GM12878 (cell line): Measurements from ENCODE around the gene ETDC. TPM values are rescaled to one million over a fixed set of nuclear protein-coding genes. Genes with fewer than 3 reads are reported as not detected.

Source experiments
- BCLAF1 ChIP-seq: fragments of 450-650 bp; IDR thresholded peaks from 2 replicates; pipeline ENCODE4 v1.6.1; 2017; ENCODE audit warnings: antibody characterized with exemption, mild to moderate bottlenecking, moderate library complexity
- CEBPB ChIP-seq, 2 experiments: fragments of 150-350 bp in 1 of 2; IDR thresholded peaks; 2 replicates each; pipeline ENCODE4 v1.6.1; 2012 to 2014; ENCODE audit warnings: low read depth in 2 of 2, low read length in 2 of 2, borderline replicate concordance in 1 of 2, inconsistent platforms in 1 of 2
- EGR1 ChIP-seq, 2 experiments: IDR thresholded peaks; 1 replicate in 1 of 2; 2 replicates in 1 of 2; pipeline ENCODE4 v1.6.1; 2011 to 2012; ENCODE audit warnings: low read depth in 2 of 2, low read length in 2 of 2, borderline replicate concordance in 1 of 2, mild to moderate bottlenecking in 1 of 2, moderate library complexity in 1 of 2
- HDAC2 ChIP-seq: fragments of 200-600 bp; sonication (generic); IDR thresholded peaks from 2 replicates; pipeline ENCODE4 v1.6.1; 2017
- HDGF ChIP-seq: fragments of 450-650 bp; IDR thresholded peaks from 2 replicates; pipeline ENCODE4 v1.6.1; 2016; ENCODE audit warnings: antibody characterized with exemption
- HSF1 ChIP-seq: fragments of 150-350 bp; IDR thresholded peaks from 2 replicates; pipeline ENCODE4 v1.6.1; 2014; ENCODE audit warnings: mild to moderate bottlenecking, low read depth, low read length
- IRF3 ChIP-seq: fragments of 450-650 bp; IDR thresholded peaks from 2 replicates; pipeline ENCODE4 v1.6.1; 2014; ENCODE audit warnings: mild to moderate bottlenecking
- IRF5 ChIP-seq: fragments of 450-650 bp; IDR thresholded peaks from 2 replicates; pipeline ENCODE4 v1.6.1; 2017; ENCODE audit warnings: borderline replicate concordance
- NFXL1 ChIP-seq: fragments of 450-650 bp; IDR thresholded peaks from 2 replicates; pipeline ENCODE4 v1.6.1; 2017; ENCODE audit warnings: antibody characterized with exemption, mild to moderate bottlenecking, borderline replicate concordance
- NR2C1 ChIP-seq: fragments of 450-650 bp; IDR thresholded peaks from 2 replicates; pipeline ENCODE4 v1.6.1; 2017; ENCODE audit warnings: antibody characterized with exemption, mild to moderate bottlenecking, moderate library complexity
- PAX5 ChIP-seq: IDR thresholded peaks from 2 replicates; pipeline ENCODE4 v1.6.1; 2011; ENCODE audit warnings: low read depth, low read length, borderline replicate concordance
- POLR2AphosphoS5 ChIP-seq: IDR thresholded peaks from 2 replicates; pipeline ENCODE4 v1.6.1; 2011; ENCODE audit warnings: mild to moderate bottlenecking, low read length, inconsistent platforms
- POU2F2 ChIP-seq: IDR thresholded peaks from 3 replicates; pipeline ENCODE4 v1.6.1; 2011; ENCODE audit warnings: low read depth, mild to moderate bottlenecking, low read length, borderline replicate concordance
- RCOR1 ChIP-seq: conservative IDR thresholded peaks from 2 replicates; pipeline ENCODE4 v1.6.1; 2012; ENCODE audit warnings: low read depth, low read length, improper control_type of control experiment
- polyA plus RNA-seq, 11 experiments: library from polyadenylated mRNA; depleted of rRNA in 4 of 11; unstranded in 6 of 11; stranded (reverse) in 5 of 11; fragments of >200 nt; fragmentation: Nextera tagmentation in 4 of 11; fragmentation: Illumina TruSeq in 1 of 11; extraction: Ambion mirVana in 4 of 11; extraction: Trizol in 1 of 11; gene quantifications; 1 replicate in 1 of 11; 2 replicates in 10 of 11; pipeline versions ENCODE4 v1.2.1 to v1.2.3, GENCODE V29; 2011 to 2016; ENCODE audit warnings: inconsistent platforms in 2 of 11, missing spikeins in 2 of 11, low read depth in 1 of 11
- total RNA-seq, 4 experiments: library from RNA; depleted of rRNA in 3 of 4; stranded (reverse); fragments of >200 nt in 3 of 4; fragmentation: Illumina TruSeq in 1 of 4; extraction: Trizol in 1 of 4; gene quantifications; 2 replicates each; pipeline versions ENCODE4 v1.2.1 to v1.2.3, GENCODE V29; 2013 to 2021

ETDC gene
- total and polyA plus RNA-seq, 10 of the 15 experiments (the other 5 are each of a cell fraction or from before 2014, with no cell fraction given) = not detected

GRCh38 chrX:135347381-135348016, 38.2 kb downstream of the ETDC start (continued):
- TF ChIP-seq POU2F2 (no peak), POLR2AphosphoS5 (no peak), CEBPB (IDR thresholded peaks at IDR 0.05; ENCODE audit: borderline replicate concordance in 1 of 2, low read depth in 2 of 2, low read length in 2 of 2) (no peak), HSF1 (no peak), RCOR1 (no peak), NFXL1 (no peak), BCLAF1 (no peak), HDAC2 (no peak), IRF3 (no peak), EGR1 (IDR thresholded peaks at IDR 0.05; ENCODE audit: borderline replicate concordance in 1 of 2, low read depth in 2 of 2, low read length in 2 of 2) (no peak), NR2C1 (no peak), IRF5 (no peak), PAX5 (no peak), HDGF (no peak)
